Esophagus squamous epithelium (tissue), 5 donors: ENCODE results near the gene VAV2. TPM values are rescaled to one million over a fixed set of nuclear protein-coding genes. Genes with fewer than 3 reads are reported as not detected.

Experiments
- DNase-seq: peaks from one replicate; lab custom pipeline; 2025; lab: John Stamatoyannopoulos, UW
- H3K27ac ChIP-seq, 4 donors: fragments of 200-600 bp; sonication (generic); one replicate each; pipeline ENCODE4 v1.5.1; 2016 to 2019; ENCODE audit warnings: mild to moderate bottlenecking in 1 of 4
- H3K27me3 ChIP-seq, 4 donors: fragments of 200-600 bp; sonication (generic); 1 replicate in 3 of 4; 2 replicates in 1 of 4; pipeline versions ENCODE4 v1.5.1 to v1.6.0; 2017 to 2021; ENCODE audit warnings: antibody characterized with exemption in 1 of 4
- H3K36me3 ChIP-seq, 3 donors: fragments of 200-600 bp; sonication (generic); one replicate each; pipeline ENCODE4 v1.5.1; 2016 to 2019
- H3K4me1 ChIP-seq, 3 donors: fragments of 200-600 bp; sonication (generic); one replicate each; pipeline ENCODE4 v1.5.1; 2017 to 2019
- H3K4me3 ChIP-seq, 4 donors: fragments of 200-600 bp; sonication (generic); 1 replicate in 3 of 4; 2 replicates in 1 of 4; pipeline ENCODE4 v1.5.1; 2016 to 2019; ENCODE audit warnings: mild to moderate bottlenecking in 2 of 4, moderate library complexity in 1 of 4
- H3K9me3 ChIP-seq, 3 donors: fragments of 200-600 bp; sonication (generic); one replicate each; pipeline ENCODE4 v1.5.1; 2016 to 2019
- CTCF ChIP-seq, 6 experiments: fragments of 450-650 bp in 4 of 6; fragments of 200-600 bp in 2 of 6; sonication (generic) in 2 of 6; IDR thresholded peaks; one replicate each; pipeline ENCODE4 v1.5.1; 2016 to 2019; ENCODE audit warnings: antibody characterized with exemption in 6 of 6, mild to moderate bottlenecking in 4 of 6, moderate library complexity in 4 of 6
- POLR2A ChIP-seq, 4 donors: fragments of 450-650 bp; IDR thresholded peaks; one replicate each; pipeline ENCODE4 v1.6.1; 2017; ENCODE audit warnings: antibody characterized with exemption in 4 of 4, mild to moderate bottlenecking in 4 of 4, moderate library complexity in 3 of 4
- WGBS, 2 donors: methylation state at CpG; one replicate each; pipeline ENCODE4 v1.1.5; 2018; 5-methylcytosine and 5-hydroxymethylcytosine counted together
- intact Hi-C: fragments of 100-400 bp; cut with DNase I; formaldehyde crosslinking; loops from one replicate; pipeline ENCODE4 v1.15.0; 2022
- total RNA-seq, 4 donors: library from RNA; depleted of rRNA; stranded (reverse); fragments of >200 nt; gene quantifications; one replicate each; pipeline ENCODE4 v1.1.0, GENCODE V29; 2016
- donor health status: DM: yes; HTN: yes; CAD: no.

VAV2 gene
- total RNA-seq, 4 donors from 2014 or later, result 3.8 to 7.6 (median 5.7) TPM

- H3K27me3 ChIP-seq, result no peaks in the 10 kb centered on the region
- TF ChIP-seq CTCF (IDR thresholded peaks at IDR 0.05) (no peak), POLR2A (IDR thresholded peaks at IDR 0.05) (no peak)
- 94 to 95% methylated on average over 3 to 8 of the region's 11 CpGs for WGBS, 2 donors
- H3K4me1 ChIP-seq, result no peaks in the 10 kb centered on the region
- DNase-seq, result no peak
- H3K9me3 ChIP-seq, result no peaks in the 10 kb centered on the region
- H3K4me3 ChIP-seq, result no peak overlapping the region
- H3K36me3 ChIP-seq, result peaks cover 0 to 40% (median 7%) of the 10 kb centered on the region in 3 donors
- intact Hi-C loops, result no loop called here
- no peak overlapping the region for H3K27ac ChIP-seq
Observed at GRCh38 chr9:133761641-133762248, 230.4 kb downstream of the VAV2 start.

- WGBS, 2 donors, result 83 to 88% methylated on average over 10 to 11 of the region's 11 CpGs
- no peak for TF ChIP-seq CTCF (IDR thresholded peaks at IDR 0.05)
- TF ChIP-seq POLR2A (IDR thresholded peaks at IDR 0.05), result no peak
- H3K36me3 ChIP-seq, result peaks cover 0 to 31% (median 7%) of the 10 kb centered on the region in 3 donors
- DNase-seq, result no peak
- intact Hi-C loops, result no loop called here
- H3K4me1 ChIP-seq, result no peaks in the 10 kb centered on the region
- H3K27ac ChIP-seq, result no peak overlapping the region
- H3K4me3 ChIP-seq, result no peak overlapping the region
- no peaks in the 10 kb centered on the region for H3K9me3 ChIP-seq
- H3K27me3 ChIP-seq, result no peaks in the 10 kb centered on the region
Observed at GRCh38 chr9:133760713-133761290, 231.3 kb downstream of the VAV2 start.

GRCh38 chr9:133759946-133760345 lies 232.2 kb downstream of the VAV2 start:
- 75 to 83% methylated on average over 1 of the region's 11 CpGs for WGBS, 2 donors
- Histone ChIP-seq H3K4me3 (no peak overlapping the region), H3K4me1 (no peaks in the 10 kb centered on the region), H3K36me3 (peaks cover 0 to 30% (median 7%) of the 10 kb centered on the region in 3 donors), H3K9me3 (no peaks in the 10 kb centered on the region), H3K27ac (no peak overlapping the region), H3K27me3 (no peaks in the 10 kb centered on the region)
- intact Hi-C loops, result no loop called here
- no peak for DNase-seq
- TF ChIP-seq CTCF (IDR thresholded peaks at IDR 0.05) (no peak), POLR2A (IDR thresholded peaks at IDR 0.05) (no peak)

GRCh38 chr9:133759146-133759900 lies 232.8 kb downstream of the VAV2 start:
- H3K27me3 ChIP-seq, result peaks cover 0 to 6% (median 0%) of the 10 kb centered on the region in 4 donors
- no peaks in the 10 kb centered on the region for H3K4me1 ChIP-seq
- no peak for DNase-seq
- no peak overlapping the region for H3K4me3 ChIP-seq
- H3K36me3 ChIP-seq, result peaks cover 0 to 27% (median 7%) of the 10 kb centered on the region in 3 donors
- H3K9me3 ChIP-seq, result no peaks in the 10 kb centered on the region
- no peak overlapping the region for H3K27ac ChIP-seq
- WGBS, 2 donors, result 75 to 90% methylated on average over 15 to 20 of the region's 32 CpGs
- intact Hi-C loops, result no loop called here
- TF ChIP-seq CTCF (IDR thresholded peaks at IDR 0.05), result no peak
- TF ChIP-seq POLR2A (IDR thresholded peaks at IDR 0.05), result no peak

GRCh38 chr9:133758228-133758627 lies 233.9 kb downstream of the VAV2 start:
- no peaks in the 10 kb centered on the region for H3K4me1 ChIP-seq
- H3K27ac ChIP-seq, result no peak overlapping the region
- H3K4me3 ChIP-seq, result no peak overlapping the region
- TF ChIP-seq CTCF (IDR thresholded peaks at IDR 0.05), result no peak
- TF ChIP-seq POLR2A (IDR thresholded peaks at IDR 0.05), result no peak
- peaks cover 0 to 17% (median 1%) of the 10 kb centered on the region in 3 donors for H3K36me3 ChIP-seq
- H3K9me3 ChIP-seq, result no peaks in the 10 kb centered on the region
- no peak for DNase-seq
- intact Hi-C loops, result no loop called here
- peaks cover 0 to 11% (median 0%) of the 10 kb centered on the region in 4 donors for H3K27me3 ChIP-seq
- 68 to 76% methylated on average over 7 of the region's 7 CpGs for WGBS, 2 donors
